Thyroid gland (tissue), 4 donors: ENCODE data around the gene IL22RA1.

Experiments
- CTCF ChIP-seq, 6 experiments: fragments of 200-600 bp in 3 of 6; fragments of 450-650 bp in 3 of 6; sonication (generic) in 3 of 6; IDR thresholded peaks; one replicate each; pipeline ENCODE4 v1.5.1; 2016 to 2019; ENCODE audit warnings: antibody characterized with exemption in 6 of 6, mild to moderate bottlenecking in 2 of 6, inconsistent platforms in 1 of 6, moderate library complexity in 1 of 6
- POLR2A ChIP-seq, 2 donors: fragments of 450-650 bp; IDR thresholded peaks; one replicate each; pipeline ENCODE4 v1.6.1; 2017; ENCODE audit warnings: antibody characterized with exemption in 2 of 2, mild to moderate bottlenecking in 2 of 2, moderate library complexity in 1 of 2

GRCh38 chr1:24114753-24115152 is 28.2 kb downstream of the IL22RA1 start:
- no peak for TF ChIP-seq POLR2A (IDR thresholded peaks at IDR 0.05)
- TF ChIP-seq CTCF (IDR thresholded peaks at IDR 0.05), result no peak
